Right kidney (tissue), 9 donors: ENCODE results near the gene FOXC2.

Source experiments
- DNase-seq: peaks from one replicate; pipeline ENCODE4 v3.0.0-alpha.2; 2016
- long read RNA-seq, 8 donors: transcript quantifications; one replicate each; lab custom pipeline, GENCODE V29; 2026

FOXC2 gene
- long read RNA-seq, donor 1, transcript FOXC2-201 (1 exons, 2,478 nt): major isoform, 38 of 63 reads
- long read RNA-seq, donor 1, transcript FOXC2-202 (1 exons, 2,900 nt): minor isoform, 25 of 63 reads
- long read RNA-seq, donor 1, partial matches to known transcripts: 0 of 63 reads
- long read RNA-seq, donor 1, other reads (novel, unspliced or antisense): 0 of 63 reads
- long read RNA-seq, donor 2, transcript FOXC2-202 (1 exons, 2,900 nt): minor isoform, 22 of 63 reads
- long read RNA-seq, donor 2, transcript FOXC2-201 (1 exons, 2,478 nt): major isoform, 41 of 63 reads
- long read RNA-seq, donor 2, partial matches to known transcripts: 0 of 63 reads
- long read RNA-seq, donor 2, other reads (novel, unspliced or antisense): 0 of 63 reads
- long read RNA-seq, donor 3, transcript FOXC2-202 (1 exons, 2,900 nt): major isoform, 18 of 36 reads
- long read RNA-seq, donor 3, transcript FOXC2-201 (1 exons, 2,478 nt): major isoform, 18 of 36 reads
- long read RNA-seq, donor 3, partial matches to known transcripts: 0 of 36 reads
- long read RNA-seq, donor 3, other reads (novel, unspliced or antisense): 0 of 36 reads
- long read RNA-seq, donor 4, transcript FOXC2-202 (1 exons, 2,900 nt): minor isoform, 35 of 92 reads
- long read RNA-seq, donor 4, transcript FOXC2-201 (1 exons, 2,478 nt): major isoform, 57 of 92 reads
- long read RNA-seq, donor 4, partial matches to known transcripts: 0 of 92 reads
- long read RNA-seq, donor 4, other reads (novel, unspliced or antisense): 0 of 92 reads
- long read RNA-seq, donor 5, transcript FOXC2-201 (1 exons, 2,478 nt): minor isoform, 34 of 69 reads
- long read RNA-seq, donor 5, transcript FOXC2-202 (1 exons, 2,900 nt): major isoform, 35 of 69 reads
- long read RNA-seq, donor 5, partial matches to known transcripts: 0 of 69 reads
- long read RNA-seq, donor 5, other reads (novel, unspliced or antisense): 0 of 69 reads
- long read RNA-seq, donor 6, transcript FOXC2-202 (1 exons, 2,900 nt): minor isoform, 36 of 106 reads
- long read RNA-seq, donor 6, transcript FOXC2-201 (1 exons, 2,478 nt): major isoform, 70 of 106 reads
- long read RNA-seq, donor 6, partial matches to known transcripts: 0 of 106 reads
- long read RNA-seq, donor 6, other reads (novel, unspliced or antisense): 0 of 106 reads
- long read RNA-seq, donor 7: 0 reads
- long read RNA-seq, donor 8, transcript FOXC2-201 (1 exons, 2,478 nt): major isoform, 32 of 49 reads
- long read RNA-seq, donor 8, transcript FOXC2-202 (1 exons, 2,900 nt): minor isoform, 17 of 49 reads
- long read RNA-seq, donor 8, partial matches to known transcripts: 0 of 49 reads
- long read RNA-seq, donor 8, other reads (novel, unspliced or antisense): 0 of 49 reads

DNA sequence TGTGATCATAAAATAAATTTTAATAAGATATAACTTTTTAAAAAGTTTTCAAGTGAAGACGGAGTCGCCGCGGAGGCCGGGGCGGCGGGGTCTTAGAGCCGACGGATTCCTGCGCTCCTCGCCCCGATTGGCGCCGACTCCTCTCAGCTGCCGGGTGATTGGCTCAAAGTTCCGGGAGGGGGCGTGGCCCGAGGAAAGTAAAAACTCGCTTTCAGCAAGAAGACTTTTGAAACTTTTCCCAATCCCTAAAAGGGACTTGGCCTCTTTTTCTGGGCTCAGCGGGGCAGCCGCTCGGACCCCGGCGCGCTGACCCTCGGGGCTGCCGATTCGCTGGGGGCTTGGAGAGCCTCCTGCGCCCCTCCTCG, at the start of gene FOXC2:
FOXC2 (plus strand) TSS at position 229 of the 365 bp plus-strand sequence. CDS start 507 bp downstream, outside the sequence.
- peak; percentile 88 for DNase-seq

- DNase-seq: peak; percentile 18
These were observed 49.6 kb upstream of the FOXC2 start for GRCh38 chr16:86517033-86517432.

DNA sequence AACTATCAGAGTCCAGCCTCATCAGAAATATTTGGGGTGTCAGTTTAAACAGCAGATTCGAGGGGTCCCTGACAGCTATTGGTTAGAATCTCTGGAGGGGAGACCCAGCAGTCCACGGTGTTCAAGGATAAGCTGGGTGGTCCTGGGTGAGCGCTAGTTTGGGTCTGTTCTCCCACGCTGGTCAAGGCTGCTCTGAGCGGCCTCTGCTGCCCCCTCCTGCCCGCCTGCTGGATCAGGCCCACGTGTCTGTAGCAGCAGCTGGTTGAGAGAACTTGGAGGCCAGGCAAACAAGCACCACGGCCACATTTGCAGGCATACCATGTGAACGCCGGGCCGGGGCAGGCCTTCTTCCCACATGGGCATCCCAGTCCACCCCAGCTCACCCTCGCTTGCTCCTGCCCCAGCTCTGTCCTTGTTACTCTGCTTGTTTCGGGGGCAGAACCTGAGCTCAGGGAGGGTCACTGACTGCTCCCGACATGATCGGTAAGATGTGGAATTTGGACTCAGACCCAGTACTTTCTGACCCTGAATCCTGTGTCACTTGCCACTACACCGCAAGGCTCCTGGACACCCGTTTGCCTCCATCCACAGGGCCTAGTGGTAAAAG, 48.9 kb upstream of the FOXC2 start:
- peak; percentile 67 for DNase-seq

- no peak for DNase-seq
These were observed 47.5 kb upstream of the FOXC2 start for GRCh38 chr16:86519007-86519648.

DNA sequence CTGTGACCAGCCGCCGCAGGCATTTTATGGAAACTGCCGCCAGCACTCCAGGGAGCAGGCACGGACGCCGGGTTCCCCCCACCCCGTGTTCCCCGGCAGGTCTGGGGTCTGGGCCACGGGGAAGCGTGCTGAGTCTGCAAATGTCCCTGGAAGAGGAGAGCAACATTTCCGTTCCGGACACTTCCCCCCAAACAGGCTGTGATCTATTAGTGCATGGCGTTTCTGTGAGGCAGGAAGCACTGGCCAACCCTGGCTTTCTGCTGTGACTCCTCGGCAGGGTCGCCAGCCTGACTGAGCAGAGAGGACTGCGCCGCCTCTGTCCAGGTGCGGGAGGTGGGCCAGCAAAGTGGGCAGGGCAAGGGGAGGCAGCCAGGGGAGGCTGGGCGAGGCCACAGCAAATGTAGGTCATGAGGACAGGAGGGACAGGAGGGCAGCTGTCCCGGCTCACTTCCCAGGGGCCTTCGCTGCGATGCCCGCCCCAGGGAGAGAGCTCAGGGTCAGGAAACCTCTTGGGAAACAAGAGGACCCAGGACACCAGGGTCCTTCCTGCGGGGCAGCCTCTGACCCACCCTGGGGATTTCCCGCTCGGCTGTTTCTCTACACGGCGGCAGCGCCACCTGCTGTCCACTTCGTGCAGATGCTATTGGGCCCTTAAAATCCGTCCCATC, 46.8 kb upstream of the FOXC2 start:
- peak; percentile 57 for DNase-seq

- DNase-seq: peak; percentile 7
These were observed 46.1 kb upstream of the FOXC2 start for GRCh38 chr16:86520317-86521210.

DNA sequence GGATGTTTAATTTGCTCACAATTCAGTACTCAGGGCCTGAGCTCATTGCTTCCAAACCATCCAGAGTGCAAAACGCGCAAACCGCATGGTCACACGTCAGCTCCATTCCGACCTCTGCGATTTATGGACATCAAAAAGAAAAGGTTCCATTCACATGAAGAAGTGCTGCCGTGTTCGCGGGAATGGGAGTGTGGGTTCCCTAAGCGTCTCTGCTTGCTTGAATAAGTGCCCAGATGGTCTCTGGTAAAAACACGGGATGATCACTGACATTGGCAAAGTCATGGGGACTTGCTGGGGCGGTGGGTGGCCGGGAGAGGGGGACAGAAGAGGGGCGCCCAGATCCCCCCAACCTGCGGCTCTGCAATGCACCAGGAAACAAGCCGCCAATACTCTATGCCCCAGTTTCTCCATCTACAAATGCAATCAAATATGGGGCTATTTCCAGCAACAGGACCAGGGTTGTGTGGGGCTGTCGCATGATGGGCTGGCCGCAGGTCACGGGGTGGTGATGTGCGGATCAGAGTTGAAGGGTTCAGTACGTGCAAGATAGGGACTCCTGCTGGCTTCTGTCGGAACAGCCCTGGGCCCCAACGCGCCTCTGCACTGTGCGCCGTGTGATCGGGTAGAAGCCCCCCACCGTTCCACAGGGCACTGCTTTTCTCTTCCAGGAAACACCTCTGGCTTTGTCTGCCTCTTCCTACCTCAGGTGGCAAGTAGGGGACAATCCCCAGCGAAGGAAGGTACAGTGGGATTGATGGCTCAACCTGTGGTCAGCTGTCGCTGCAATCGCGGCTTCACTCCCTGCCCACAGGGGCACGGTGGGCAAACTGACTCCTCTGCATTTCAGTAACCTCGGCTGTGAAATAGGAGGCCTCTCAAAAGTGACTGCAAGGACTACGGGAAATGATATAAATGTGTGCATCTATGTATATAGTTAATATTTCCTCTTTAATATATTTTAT, 45.1 kb upstream of the FOXC2 start:
- DNase-seq: no peak

DNA sequence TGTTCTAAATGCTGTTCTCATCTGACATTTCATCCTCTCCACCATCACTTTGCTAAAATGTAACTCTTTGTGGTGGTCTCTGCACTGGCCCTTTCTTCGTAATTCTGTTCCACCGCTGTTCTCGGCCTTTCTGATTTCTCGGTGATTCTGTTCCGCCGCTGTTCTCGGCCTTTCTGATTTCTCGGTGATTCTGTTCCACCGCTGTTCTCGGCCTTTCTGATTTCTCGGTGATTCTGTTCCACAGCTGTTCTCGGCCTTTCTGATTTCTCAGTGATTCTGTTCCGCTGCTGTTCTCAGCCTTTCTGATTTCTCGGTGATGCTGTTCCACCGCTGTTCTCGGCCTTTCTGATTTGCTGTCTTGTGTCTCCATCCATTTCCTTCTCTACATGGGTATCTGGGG, 44.0 kb upstream of the FOXC2 start:
- no peak for DNase-seq

GRCh38 chr16:86523166-86523740, 43.4 kb upstream of the FOXC2 start:
- no peak for DNase-seq

DNA sequence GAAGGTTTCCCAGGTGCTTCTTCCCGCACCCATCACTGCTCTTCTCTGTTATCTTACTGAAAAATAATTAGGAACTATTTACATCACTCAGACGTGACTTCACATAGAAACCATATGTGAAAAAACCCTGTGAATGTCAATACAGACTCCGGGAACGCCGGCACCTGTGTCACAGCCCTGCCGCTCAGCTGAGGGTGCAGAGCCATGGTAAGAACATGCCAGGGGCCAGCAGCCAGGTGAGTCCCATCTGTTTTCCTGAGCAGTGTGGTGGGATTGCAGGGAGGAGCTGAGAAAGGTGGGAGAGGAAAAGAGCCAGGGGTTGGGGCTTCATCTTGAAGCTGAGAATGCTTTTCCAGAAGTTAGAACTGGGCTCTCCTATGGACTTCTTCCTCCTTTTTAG, 42.6 kb upstream of the FOXC2 start:
- no peak for DNase-seq

DNA sequence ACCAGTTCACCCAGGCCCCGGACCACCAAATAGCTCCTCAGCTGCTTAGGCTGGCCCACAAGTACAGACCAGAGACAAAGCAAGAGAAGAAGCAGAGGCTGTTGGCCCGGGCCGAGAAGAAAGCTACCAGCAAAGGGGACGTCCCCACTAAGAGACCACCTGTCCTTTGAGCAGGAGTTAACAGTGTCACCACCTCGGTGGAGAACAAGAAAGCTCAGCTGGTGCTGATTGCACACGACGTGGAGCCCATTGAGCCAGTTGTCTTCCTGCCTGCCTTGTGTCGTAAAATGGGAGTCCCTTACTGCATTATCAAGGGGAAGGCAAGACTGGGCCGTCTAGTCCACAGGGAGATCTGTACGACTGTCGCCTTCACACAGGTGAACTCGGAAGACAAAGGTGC, 40.9 kb upstream of the FOXC2 start:
- no peak for DNase-seq

DNA sequence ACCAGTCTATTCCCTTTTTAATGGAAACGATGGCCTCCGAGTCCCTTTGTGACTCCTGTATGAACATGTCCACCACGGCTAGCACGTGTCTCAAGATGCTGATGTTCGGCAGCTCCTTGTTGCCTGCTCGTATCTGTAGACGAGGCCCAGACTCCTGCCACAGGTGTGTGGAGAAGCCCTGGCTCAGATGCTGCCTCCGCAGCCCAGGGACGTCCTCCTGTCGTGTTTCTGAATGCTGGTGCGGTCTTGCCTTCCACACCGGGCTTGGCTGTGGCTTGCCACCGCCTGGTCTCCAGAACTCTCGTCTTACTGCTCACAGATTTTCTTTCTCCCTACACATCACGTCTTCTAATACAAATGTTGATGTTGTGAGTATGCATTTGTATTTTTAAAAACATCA, 39.3 kb upstream of the FOXC2 start:
- no peak for DNase-seq

DNA sequence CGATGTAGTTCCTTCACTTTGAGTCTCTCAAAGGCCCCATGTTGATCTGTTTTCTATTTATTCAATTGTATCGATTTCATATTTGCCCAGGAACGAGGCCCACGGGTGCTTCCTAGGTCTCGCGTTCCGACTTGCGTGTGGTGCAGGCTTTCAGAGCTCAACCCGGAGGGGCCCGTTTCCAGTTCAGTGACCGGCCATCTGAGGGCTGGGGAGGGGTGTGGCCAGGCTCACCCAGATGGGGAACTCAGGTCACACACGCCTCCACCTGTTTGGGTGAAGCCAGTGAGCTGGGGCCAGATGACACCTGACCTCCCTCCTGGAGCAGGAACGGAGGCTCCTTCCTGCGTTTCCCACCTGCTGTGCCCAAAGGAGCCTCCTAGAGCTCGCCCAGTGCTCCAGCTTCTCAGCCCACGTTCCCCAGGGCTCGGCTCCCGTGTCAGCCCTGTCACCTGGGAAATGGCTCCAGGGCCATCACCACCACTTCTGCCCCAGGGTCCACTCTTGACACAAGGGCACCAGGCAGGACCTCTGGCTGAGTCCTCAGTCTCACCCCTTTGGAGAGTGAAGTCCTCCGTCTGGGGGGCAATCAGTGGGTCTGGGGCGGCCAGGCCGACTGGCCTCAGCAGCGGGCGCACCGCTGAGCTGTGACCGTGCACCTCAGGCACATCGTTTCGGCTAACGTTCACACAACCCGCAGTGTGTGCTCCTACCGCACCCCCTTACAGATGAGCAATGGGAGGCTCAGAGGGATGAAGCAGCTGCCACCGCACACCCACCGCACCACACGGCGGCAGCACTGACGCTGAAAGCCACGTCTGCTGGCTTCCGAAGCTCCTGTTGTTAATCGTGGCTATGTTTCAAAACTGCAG, 38.3 kb upstream of the FOXC2 start:
- DNase-seq: no peak

- no peak for DNase-seq
These were observed 37.5 kb upstream of the FOXC2 start for GRCh38 chr16:86529160-86529559.

GRCh38 chr16:86530251-86531190, 36.1 kb upstream of the FOXC2 start:
- no peak for DNase-seq

DNA sequence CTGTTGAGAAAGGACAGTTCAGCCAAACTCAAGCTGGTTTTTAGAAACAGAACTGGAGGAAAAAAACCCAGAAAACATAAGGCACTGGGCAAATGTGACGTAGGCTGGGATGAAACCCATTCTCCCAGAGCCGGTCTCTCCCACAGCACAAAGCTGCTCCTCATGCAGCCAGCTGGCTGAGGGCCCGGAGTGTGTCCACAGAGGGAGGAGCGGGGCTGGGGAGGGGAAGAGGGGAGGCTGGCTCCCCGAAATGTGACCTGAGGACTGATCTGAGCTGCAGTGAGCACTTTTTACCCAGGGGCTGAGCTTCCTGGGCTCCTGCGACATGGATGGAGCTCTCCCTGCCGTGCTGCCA, 35.5 kb upstream of the FOXC2 start:
- DNase-seq: no peak
